GM10266 (cell line): Measurements from ENCODE around the gene RUNX2.

ENCODE experiments used
- DNase-seq: peaks from one replicate; pipeline ENCODE4 v3.0.0; 2012; ENCODE audit errors: extremely low spot score
- CTCF ChIP-seq: IDR thresholded peaks from 2 replicates; pipeline ENCODE4 v1.5.1; 2012; ENCODE audit warnings: mild to moderate bottlenecking, low read depth; ENCODE audit not compliant: control insufficient read depth, insufficient read depth; ENCODE audit errors: missing control alignments

The RUNX2 gene

DNA sequence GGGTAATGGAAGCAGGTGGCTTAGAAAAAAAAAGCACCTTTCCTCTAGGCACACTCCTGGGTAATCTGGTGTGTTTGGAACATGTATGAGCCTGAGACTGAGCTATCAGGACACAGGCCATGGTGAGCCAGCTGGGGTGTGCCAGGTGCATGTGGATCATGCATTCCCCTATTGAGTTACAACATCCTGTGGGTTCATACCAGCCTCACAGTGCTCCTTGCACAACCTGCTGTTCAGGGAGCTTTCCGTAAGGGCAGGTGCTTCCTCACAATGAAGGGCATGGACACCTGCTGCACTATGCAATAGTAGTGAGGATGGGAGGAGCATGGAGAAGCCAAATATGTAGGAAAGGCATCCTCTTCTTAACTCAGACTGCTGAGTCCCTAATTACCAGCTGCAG, 246.8 kb downstream of the RUNX2 start:
- DNase-seq = no peak
- no peak for TF ChIP-seq CTCF

DNA sequence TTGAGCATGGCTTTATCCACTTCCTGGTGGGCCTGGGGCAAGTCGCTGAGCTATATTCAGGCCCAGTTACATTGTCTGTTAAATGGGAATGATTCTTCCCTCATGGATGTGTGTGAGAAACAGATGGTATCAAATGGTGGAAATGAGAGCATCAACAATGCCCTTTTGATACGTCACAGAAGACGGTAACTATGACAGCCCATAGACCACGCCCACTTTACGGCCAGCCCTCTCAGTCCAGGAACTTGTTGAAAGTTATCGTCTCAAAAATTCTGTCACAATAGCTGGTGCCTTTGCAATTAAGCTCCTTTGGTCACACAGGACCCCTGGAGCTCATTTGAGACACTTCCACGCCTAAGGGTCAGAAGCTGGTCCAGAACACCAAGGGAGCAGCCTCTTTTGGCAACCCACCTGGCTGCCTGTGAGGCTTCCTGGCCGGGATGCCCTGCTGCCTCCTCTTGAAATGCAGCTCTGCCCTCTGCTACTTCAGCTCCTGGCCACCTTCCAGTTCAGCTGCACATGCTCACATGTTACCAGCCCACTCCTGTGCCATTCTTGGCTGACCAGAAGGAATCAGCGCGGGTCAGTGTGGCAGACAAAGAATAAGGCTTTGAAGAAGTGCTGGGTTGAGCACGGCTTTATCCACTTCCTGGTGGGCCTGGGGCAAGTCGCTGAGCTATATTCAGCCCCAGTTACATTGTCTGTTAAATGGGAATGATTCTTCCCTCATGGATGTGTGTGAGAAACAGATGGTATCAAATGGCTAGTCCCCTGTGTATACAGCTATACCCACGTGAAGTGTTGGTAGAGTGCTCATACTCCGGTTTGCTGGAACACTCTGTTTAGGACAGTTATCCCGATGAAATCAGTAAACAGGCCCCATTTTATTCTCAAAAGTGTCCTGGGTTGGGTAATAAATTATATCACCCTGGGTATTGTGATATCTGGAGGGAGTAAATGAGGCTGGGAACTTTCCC, 248.8 kb downstream of the RUNX2 start:
- no peak for TF ChIP-seq CTCF
- no peak for DNase-seq

GRCh38 chr6:45577836-45578504, 249.8 kb downstream of the RUNX2 start:
- no peak for DNase-seq
- TF ChIP-seq CTCF = no peak

DNA sequence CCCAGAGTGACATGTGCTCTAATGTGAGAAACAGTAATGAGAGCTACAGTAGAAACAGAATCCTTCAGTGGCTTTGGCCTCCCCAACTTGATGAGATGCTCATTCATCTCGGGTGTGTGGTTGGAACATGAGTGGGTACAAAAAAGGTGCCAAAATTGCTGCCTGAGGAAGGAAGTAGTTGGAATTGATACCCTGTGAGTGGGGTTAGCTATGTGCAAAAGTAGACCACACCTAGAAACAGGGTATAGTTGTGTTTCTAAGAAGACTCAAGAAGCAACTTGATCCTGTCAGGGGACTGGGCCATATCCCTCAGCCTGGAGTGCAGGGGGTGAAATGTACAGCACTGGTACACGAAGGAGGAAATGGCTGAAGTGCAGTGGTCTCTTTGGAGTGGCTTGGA, 256.0 kb downstream of the RUNX2 start:
- DNase-seq = no peak
- TF ChIP-seq CTCF = no peak

DNA sequence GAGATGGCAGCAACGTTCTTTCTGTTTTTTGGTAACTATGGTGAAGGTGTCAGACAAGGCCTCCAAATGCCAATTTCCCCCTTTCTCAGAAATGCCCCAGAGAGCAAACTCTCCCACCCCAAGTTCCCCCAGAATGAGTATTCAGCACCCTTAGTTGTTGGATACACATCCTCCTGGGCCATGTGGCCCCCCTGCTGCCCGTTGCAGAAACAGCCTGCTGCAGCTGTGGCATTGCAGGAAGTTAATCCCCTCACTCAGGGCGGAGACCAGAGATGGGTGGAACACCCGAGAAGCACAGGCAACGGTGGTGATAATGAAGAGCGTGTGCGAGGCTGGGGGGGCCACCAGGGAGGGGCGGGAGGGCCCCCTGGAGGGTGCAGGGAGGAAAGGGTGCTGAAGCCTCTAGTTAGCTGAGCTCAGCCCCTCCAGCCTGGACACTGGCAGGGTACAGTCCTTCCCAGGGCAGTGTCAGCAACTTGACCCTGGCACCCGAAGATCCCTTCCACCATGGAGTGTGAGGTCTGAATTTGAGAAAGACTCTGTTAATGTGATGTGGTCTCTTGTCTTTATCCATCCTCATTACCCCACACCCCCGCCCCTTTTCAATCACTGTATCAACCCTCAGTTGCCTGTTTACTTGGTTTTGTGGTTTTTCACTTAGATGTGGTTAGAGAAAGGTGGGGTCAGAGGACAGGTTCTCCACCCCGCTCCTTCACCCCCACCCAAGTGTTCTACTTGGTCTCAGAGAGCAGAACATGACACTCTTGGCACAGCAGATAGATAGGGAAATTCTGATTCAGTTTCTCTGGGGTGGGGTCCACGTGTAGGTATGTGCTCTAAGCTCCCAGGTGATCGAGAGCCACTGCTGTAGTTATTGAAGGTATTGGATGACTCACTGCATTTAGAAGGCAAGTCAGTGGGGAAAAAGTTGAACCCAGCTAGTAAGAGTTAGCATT, 258.4 kb downstream of the RUNX2 start:
- no peak for TF ChIP-seq CTCF
- no peak for DNase-seq

GRCh38 chr6:45587229-45588060, 259.3 kb downstream of the RUNX2 start:
- no peak for DNase-seq
- no peak for TF ChIP-seq CTCF
